Measurements from ENCODE around the gene DLGAP4.

- TF ChIP-seq CTCF (optimal IDR thresholded peaks at IDR 0.05 in 1 of 3, IDR thresholded peaks at IDR 0.05 in 1 of 3, conservative IDR thresholded peaks at IDR 0.05 in 1 of 3; ENCODE audit: extremely low read depth in 1 of 3, insufficient read depth in 2 of 3, low read length in 3 of 3): no peak
- TF ChIP-seq EZH2 (IDR thresholded peaks at IDR 0.05; ENCODE audit: low read length): no peak
These were observed 185.9 kb downstream of the DLGAP4 start for GRCh38 chr20:36491901-36492617.
